ENCODE results near the gene RGS3.

GRCh38 chr9:113425072-113425471 lies 38.5 kb upstream of the RGS3 start:
- no peak for TF ChIP-seq CTCF (IDR thresholded peaks at IDR 0.05)
- no peak for TF ChIP-seq ZNF317 (CRISPR knock-in tag; IDR thresholded peaks at IDR 0.05; ENCODE audit: borderline replicate concordance, low read depth)
- peak; percentile 65; the same call in 1 of the 2 replicates for TF ChIP-seq ZNF423 (CRISPR knock-in tag; IDR thresholded peaks at IDR 0.05)
- no peak for TF ChIP-seq NFYB (CRISPR knock-in tag; conservative IDR thresholded peaks at IDR 0.05; ENCODE audit: low read depth)
- no peak for TF ChIP-seq MYBL2 (CRISPR knock-in tag; IDR thresholded peaks at IDR 0.05)
- no peak for TF ChIP-seq CBFB (CRISPR knock-in tag; IDR thresholded peaks at IDR 0.05; ENCODE audit: low read depth)
- TF ChIP-seq IRF2 (CRISPR knock-in tag; IDR thresholded peaks at IDR 0.05; ENCODE audit: borderline replicate concordance, low read depth), result no peak
- TF ChIP-seq JUN (CRISPR knock-in tag; IDR thresholded peaks at IDR 0.05), result no peak
- TF ChIP-seq ATF6 (CRISPR knock-in tag; IDR thresholded peaks at IDR 0.05), result no peak
